HEK293 (cell line): Measurements from ENCODE around the gene MISP.

Experiments used
- CTCF ChIA-PET: fragments of 350-600 bp; formaldehyde crosslinking; extraction: SDS; loops from one replicate; lab custom pipeline; 2021; ENCODE audit warnings: antibody characterized with exemption; lab: Yijun Ruan, JAX
- POLR2A ChIA-PET: fragments of 300-600 bp; formaldehyde crosslinking; extraction: SDS; loops from one replicate; lab custom pipeline; 2020; ENCODE audit warnings: antibody characterized with exemption, inconsistent platforms; lab: Yijun Ruan, JAX
- H3K27ac ChIP-seq: fragments of 200-500 bp; sonication (Bioruptor generic); 2 replicates; pipeline ENCODE4 v1.5.1; 2014; ENCODE audit warnings: low read depth, low read length, control low read depth, inconsistent platforms; ENCODE audit errors: extremely low read depth
- H3K36me3 ChIP-seq, 2 experiments: fragments of 200-500 bp in 1 of 2; sonication (Bioruptor generic) in 1 of 2; 1 replicate in 1 of 2; 2 replicates in 1 of 2; pipeline ENCODE4 v1.5.1; 2014 to 2017; ENCODE audit warnings: inconsistent platforms in 2 of 2, low read length in 2 of 2; ENCODE audit not compliant: control insufficient read depth in 2 of 2, insufficient read depth in 1 of 2
- H3K4me1 ChIP-seq: fragments of 200-500 bp; sonication (Bioruptor generic); 2 replicates; pipeline ENCODE4 v1.5.1; 2014; ENCODE audit warnings: mild to moderate bottlenecking, low read length, inconsistent platforms; ENCODE audit not compliant: control insufficient read depth, insufficient read depth
- H3K4me3 ChIP-seq: 2 replicates; pipeline ENCODE4 v1.5.1; 2011; ENCODE audit warnings: low read depth, mild to moderate bottlenecking, control low read depth, low read length, moderate library complexity
- H3K9me3 ChIP-seq: fragments of 200-500 bp; sonication (Bioruptor generic); 2 replicates; pipeline ENCODE4 v1.5.1; 2014; ENCODE audit warnings: low read depth, low read length, inconsistent platforms; ENCODE audit not compliant: control insufficient read depth, insufficient read depth
- IKZF3 ChIP-seq: fragments of 450-650 bp; IDR thresholded peaks from 2 replicates; pipeline ENCODE4 v1.5.0; 2018; ENCODE audit warnings: missing biosample characterization, mild to moderate bottlenecking, missing genetic modification characterization, moderate library complexity
- MYNN ChIP-seq: fragments of 450-650 bp; formaldehyde crosslinking; IDR thresholded peaks from 2 replicates; pipeline ENCODE4 v1.5.1; 2016; ENCODE audit warnings: missing biosample characterization, missing genetic modification characterization, borderline replicate concordance
- SETDB1 ChIP-seq: IDR thresholded peaks from one replicate; pipeline ENCODE4 v1.6.1; 2017; ENCODE audit warnings: mild to moderate bottlenecking, low read length, moderate library complexity, mixed read lengths; ENCODE audit not compliant: insufficient read length
- TRIM28 ChIP-seq: IDR thresholded peaks from 2 replicates; pipeline ENCODE4 v1.6.1; 2011; ENCODE audit warnings: low read length, control low read depth, borderline replicate concordance
- ZFP69B ChIP-seq: fragments of 450-650 bp; formaldehyde crosslinking; IDR thresholded peaks from 2 replicates; pipeline ENCODE4 v1.5.1; 2016; ENCODE audit warnings: missing biosample characterization, missing genetic modification characterization
- ZNF184 ChIP-seq: fragments of 450-650 bp; IDR thresholded peaks from 2 replicates; pipeline ENCODE4 v1.5.1; 2018; ENCODE audit warnings: missing biosample characterization, mild to moderate bottlenecking, missing genetic modification characterization
- ZNF394 ChIP-seq: fragments of 450-650 bp; formaldehyde crosslinking; IDR thresholded peaks from 2 replicates; pipeline ENCODE4 v1.5.1; 2016; ENCODE audit warnings: missing biosample characterization, missing genetic modification characterization, mild to moderate bottlenecking, moderate library complexity, borderline replicate concordance
- ZNF571 ChIP-seq: fragments of 450-650 bp; formaldehyde crosslinking; IDR thresholded peaks from 2 replicates; pipeline ENCODE4 v1.5.0; 2017; ENCODE audit warnings: missing biosample characterization, missing genetic modification characterization
- ZNF585B ChIP-seq: fragments of 450-650 bp; formaldehyde crosslinking; IDR thresholded peaks from 2 replicates; pipeline ENCODE4 v1.5.1; 2016; ENCODE audit warnings: missing biosample characterization, missing genetic modification characterization
- ZNF624 ChIP-seq: fragments of 450-650 bp; formaldehyde crosslinking; IDR thresholded peaks from 2 replicates; pipeline ENCODE4 v1.5.1; 2017; ENCODE audit warnings: missing biosample characterization, missing genetic modification characterization
- ZNF704 ChIP-seq: fragments of 450-650 bp; formaldehyde crosslinking; IDR thresholded peaks from 2 replicates; pipeline ENCODE4 v1.5.1; 2016; ENCODE audit warnings: missing biosample characterization, missing genetic modification characterization
- ZNF768 ChIP-seq: fragments of 450-650 bp; formaldehyde crosslinking; IDR thresholded peaks from 2 replicates; pipeline ENCODE4 v1.5.1; 2018; ENCODE audit warnings: missing biosample characterization, mild to moderate bottlenecking, missing genetic modification characterization
- ZNF785 ChIP-seq: fragments of 450-650 bp; formaldehyde crosslinking; IDR thresholded peaks from 2 replicates; pipeline ENCODE4 v1.5.1; 2016; ENCODE audit warnings: missing biosample characterization, missing genetic modification characterization
- ZNF830 ChIP-seq: fragments of 450-650 bp; IDR thresholded peaks from 2 replicates; pipeline ENCODE4 v1.5.0; 2018; ENCODE audit warnings: missing biosample characterization, missing genetic modification characterization, low read depth, mild to moderate bottlenecking, moderate library complexity
- ZNF837 ChIP-seq: fragments of 450-650 bp; formaldehyde crosslinking; IDR thresholded peaks from 2 replicates; pipeline ENCODE4 v1.5.1; 2016; ENCODE audit warnings: missing biosample characterization, missing genetic modification characterization
- TF ChIP-seq, protein P1 (sequence below): fragments of 450-650 bp; formaldehyde crosslinking; IDR thresholded peaks from 2 replicates; pipeline ENCODE4 v1.5.1; 2016; ENCODE audit warnings: missing biosample characterization, missing genetic modification characterization

Gene MISP

GRCh38 chr19:746956-747355, 4.0 kb upstream of the MISP start:
- ChIA-PET POLR2A (no interaction called here), CTCF (no interaction called here)
- H3K9me3 ChIP-seq: no peaks in the 10 kb centered on the region
- no peaks in the 10 kb centered on the region for H3K4me1 ChIP-seq
- no peak for TF ChIP-seq ZNF837 (tag by site-specific recombination)
- TF ChIP-seq ZNF704 (tag by site-specific recombination): no peak
- TF ChIP-seq ZNF394 (tag by site-specific recombination): no peak
- TF ChIP-seq MYNN (tag by site-specific recombination): no peak
- no peak for TF ChIP-seq IKZF3 (tag by site-specific recombination)
- no peak for TF ChIP-seq ZNF571 (tag by site-specific recombination)
- H3K4me3 ChIP-seq: no peak overlapping the region
- H3K36me3 ChIP-seq: no peaks in the 10 kb centered on the region
- H3K27ac ChIP-seq: no peak overlapping the region

GRCh38 chr19:747432-748273, 3.3 kb upstream of the MISP start:
- Histone ChIP-seq H3K4me3 (no peak overlapping the region), H3K4me1 (no peaks in the 10 kb centered on the region), H3K27ac (no peak overlapping the region), H3K9me3 (no peaks in the 10 kb centered on the region), H3K36me3 (no peaks in the 10 kb centered on the region)
- CTCF ChIA-PET: interaction anchor here (1.2 kb wide), 1 partner anchor 10 kb away, joined by 3 read pairs; no protein-coding TSS in a partner anchor
- TF ChIP-seq ZNF830 (tag by site-specific recombination) (no peak), ZFP69B (tag by site-specific recombination) (no peak), TRIM28 (peak; percentile 21; the same call in 1 of the 2 replicates), SETDB1 (peak; percentile 16)
- TF ChIP-seq, protein P1, sequence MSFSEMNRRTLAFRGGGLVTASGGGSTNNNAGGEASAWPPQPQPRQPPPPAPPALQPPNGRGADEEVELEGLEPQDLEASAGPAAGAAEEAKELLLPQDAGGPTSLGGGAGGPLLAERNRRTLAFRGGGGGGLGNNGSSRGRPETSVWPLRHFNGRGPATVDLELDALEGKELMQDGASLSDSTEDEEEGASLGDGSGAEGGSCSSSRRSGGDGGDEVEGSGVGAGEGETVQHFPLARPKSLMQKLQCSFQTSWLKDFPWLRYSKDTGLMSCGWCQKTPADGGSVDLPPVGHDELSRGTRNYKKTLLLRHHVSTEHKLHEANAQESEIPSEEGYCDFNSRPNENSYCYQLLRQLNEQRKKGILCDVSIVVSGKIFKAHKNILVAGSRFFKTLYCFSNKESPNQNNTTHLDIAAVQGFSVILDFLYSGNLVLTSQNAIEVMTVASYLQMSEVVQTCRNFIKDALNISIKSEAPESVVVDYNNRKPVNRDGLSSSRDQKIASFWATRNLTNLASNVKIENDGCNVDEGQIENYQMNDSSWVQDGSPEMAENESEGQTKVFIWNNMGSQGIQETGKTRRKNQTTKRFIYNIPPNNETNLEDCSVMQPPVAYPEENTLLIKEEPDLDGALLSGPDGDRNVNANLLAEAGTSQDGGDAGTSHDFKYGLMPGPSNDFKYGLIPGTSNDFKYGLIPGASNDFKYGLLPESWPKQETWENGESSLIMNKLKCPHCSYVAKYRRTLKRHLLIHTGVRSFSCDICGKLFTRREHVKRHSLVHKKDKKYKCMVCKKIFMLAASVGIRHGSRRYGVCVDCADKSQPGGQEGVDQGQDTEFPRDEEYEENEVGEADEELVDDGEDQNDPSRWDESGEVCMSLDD: 0 out of 2 replicates have a peak, but pooled peaks have one; percentile 19
- POLR2A ChIA-PET: no interaction called here

- no peaks in the 10 kb centered on the region for H3K9me3 ChIP-seq
- no peaks in the 10 kb centered on the region for H3K4me1 ChIP-seq
- no peak overlapping the region for H3K4me3 ChIP-seq
- TF ChIP-seq ZNF571 (tag by site-specific recombination) (no peak), ZNF768 (tag by site-specific recombination) (no peak), ZNF624 (tag by site-specific recombination) (no peak), ZNF585B (tag by site-specific recombination) (no peak), ZNF785 (tag by site-specific recombination) (no peak), ZNF184 (tag by site-specific recombination) (no peak)
- CTCF ChIA-PET: interaction anchor here (1.1 to 1.2 kb wide), 2 partner anchors 11 to 14 kb away, joined by 3 to 6 read pairs; no protein-coding TSS in a partner anchor
- no peaks in the 10 kb centered on the region for H3K36me3 ChIP-seq
- no peak overlapping the region for H3K27ac ChIP-seq
- POLR2A ChIA-PET: no interaction called here
Measured at GRCh38 chr19:748274-748598, 2.7 kb upstream of the MISP start.
